HFF-Myc (cell line): Measurements from ENCODE around the gene CELA2A.
"Not testable (repeated sequence)": the region's sequence is repeated elsewhere in the genome, so short reads cannot be mapped to it uniquely, and the experiment has no call there.

ENCODE experiments used
- DNase-seq: peaks from one replicate; pipeline ENCODE4 v3.0.0-alpha.2; 2011; ENCODE audit warnings: low read depth; ENCODE audit errors: extremely low read depth
- H3K4me3 ChIP-seq: replicated peaks from 2 replicates; pipeline ENCODE4 v1.5.1; 2011; ENCODE audit warnings: low read depth, mild to moderate bottlenecking, control low read depth, low read length
- CTCF ChIP-seq: IDR thresholded peaks from 2 replicates; pipeline ENCODE4 v1.5.1; 2012; ENCODE audit warnings: mild to moderate bottlenecking, low read depth, low read length, control low read depth; ENCODE audit errors: missing control alignments

Gene CELA2A

DNA sequence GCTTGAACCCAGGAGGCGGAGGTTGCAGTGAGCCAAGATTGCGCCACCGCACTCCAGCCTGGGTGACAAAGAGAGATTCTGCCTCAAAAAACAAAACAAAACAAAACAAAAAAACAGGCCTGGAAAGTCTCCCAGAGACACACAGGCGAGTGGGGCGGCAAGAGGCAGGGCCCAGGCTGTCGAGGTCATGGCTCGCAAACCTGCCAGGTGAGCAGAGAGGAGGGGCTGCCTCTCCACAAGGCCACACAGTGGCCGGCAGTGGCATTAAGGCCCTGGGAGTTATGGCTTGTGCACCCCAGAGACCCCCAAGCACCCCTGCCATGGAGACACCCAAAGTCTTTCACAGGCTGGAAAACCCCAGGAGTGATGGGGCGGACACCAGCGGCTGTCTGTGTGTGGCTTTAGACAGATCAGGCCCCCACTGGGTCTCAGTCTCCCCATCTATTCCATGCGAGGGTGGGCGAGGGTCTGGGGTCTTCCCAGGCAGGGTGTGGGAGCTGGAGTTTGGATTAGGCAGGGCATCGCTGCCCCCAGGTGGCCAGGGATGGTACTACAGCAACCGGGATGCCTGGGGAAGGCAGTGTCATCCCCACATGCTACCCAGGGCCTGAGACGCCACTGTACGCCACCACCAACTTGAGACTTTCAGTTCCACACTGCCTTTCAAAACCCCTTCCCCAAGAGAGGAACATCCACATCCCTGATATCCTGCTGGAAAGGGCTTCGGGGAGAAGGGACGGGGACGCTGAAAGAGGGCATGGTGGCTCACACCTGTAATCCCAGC, 25.6 kb upstream of the CELA2A start:
- DNase-seq: no peak
- no peak overlapping the region for H3K4me3 ChIP-seq
- peak; percentile 94 for TF ChIP-seq CTCF

GRCh38 chr1:15431571-15431948, 25.0 kb upstream of the CELA2A start:
- DNase-seq: no peak
- no peak for TF ChIP-seq CTCF
- no peak overlapping the region for H3K4me3 ChIP-seq

- no peak for TF ChIP-seq CTCF
- no peak overlapping the region for H3K4me3 ChIP-seq
- DNase-seq: no peak
Observed at GRCh38 chr1:15432324-15432723, 24.2 kb upstream of the CELA2A start.

DNA sequence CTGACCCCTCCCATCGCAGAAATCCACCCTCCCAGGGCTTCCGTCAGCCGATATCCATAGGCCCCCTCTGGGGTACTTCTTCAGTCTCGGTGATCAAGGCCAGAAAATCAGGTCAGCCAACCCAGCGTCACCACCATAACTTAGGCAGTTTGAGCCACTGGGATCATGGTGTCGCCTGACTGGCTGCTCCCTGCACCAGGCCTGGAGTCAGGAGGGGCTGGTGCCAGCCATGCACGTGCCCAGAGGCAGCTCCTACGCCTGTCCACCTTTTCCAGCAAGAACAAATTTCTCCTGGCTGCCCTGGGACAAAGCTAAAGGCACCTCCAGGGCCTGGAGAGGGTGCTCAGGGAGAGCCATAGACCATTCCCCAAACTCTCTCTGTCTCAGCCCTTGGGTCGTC, 23.1 kb upstream of the CELA2A start:
- no peak for DNase-seq
- H3K4me3 ChIP-seq: no peak overlapping the region
- no peak for TF ChIP-seq CTCF

DNA sequence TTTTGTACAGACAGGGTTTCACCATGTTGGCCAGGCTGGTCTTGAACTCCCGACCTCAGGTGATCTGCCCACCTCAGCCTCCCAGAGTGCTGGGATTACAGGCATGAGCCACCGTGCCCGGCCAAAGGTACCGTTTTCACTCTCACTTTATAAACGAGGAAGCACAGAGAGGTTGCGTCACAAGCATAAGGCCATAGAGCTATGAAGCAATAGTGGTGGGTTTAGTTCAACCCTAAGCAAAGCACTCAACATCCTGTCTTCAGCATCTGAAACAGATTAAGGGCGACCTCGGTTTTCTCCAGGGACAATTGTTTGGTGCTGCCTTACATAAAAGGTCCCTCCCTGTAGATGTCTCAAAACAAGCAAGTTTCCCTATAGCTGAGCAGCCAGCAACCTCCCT, 21.8 kb upstream of the CELA2A start:
- not testable (repeated sequence) for H3K4me3 ChIP-seq, DNase-seq

DNA sequence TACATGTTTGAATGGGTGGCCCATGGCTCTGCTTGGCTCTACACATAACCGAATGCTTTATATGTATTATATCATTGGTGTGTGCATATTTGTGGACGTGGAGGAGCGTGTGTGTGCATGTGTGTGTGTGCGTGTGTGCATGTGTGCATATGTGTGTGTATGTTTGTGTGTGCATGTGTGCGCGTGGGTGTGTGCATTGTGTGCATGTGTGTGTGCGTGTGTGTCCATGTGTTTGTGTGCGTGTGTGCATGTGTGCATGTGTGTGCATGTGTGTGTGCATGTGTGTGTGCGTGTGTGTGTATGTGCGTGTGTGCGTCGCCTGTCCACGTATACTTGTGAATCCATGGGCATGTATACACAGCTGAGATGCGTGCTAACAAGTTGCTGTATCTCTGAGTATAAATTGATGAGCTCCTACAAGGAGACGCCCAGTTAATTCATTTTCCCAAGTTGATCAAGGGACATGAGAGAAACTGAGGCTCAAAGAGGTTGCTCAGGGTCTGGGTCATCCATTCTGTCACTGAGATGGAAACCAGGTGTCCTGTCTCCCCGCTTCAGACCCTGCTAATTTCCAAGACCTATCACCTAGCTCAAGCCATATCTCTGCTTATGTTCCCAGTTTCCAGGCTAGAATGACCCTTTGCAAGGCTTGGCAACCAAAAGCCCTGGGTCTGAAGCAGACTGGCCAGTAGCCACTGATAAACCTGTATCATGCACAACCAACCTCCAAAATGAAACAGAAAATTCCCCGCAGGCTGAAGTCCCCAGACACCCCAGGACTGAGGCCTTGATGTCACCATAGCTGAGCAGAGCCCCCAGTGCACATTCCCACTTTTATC, 21.1 kb upstream of the CELA2A start:
- DNase-seq: no peak
- TF ChIP-seq CTCF: no peak
- H3K4me3 ChIP-seq: no peak overlapping the region

- no peak for DNase-seq
- no peak for TF ChIP-seq CTCF
Observed at GRCh38 chr1:15436881-15437442, 19.6 kb upstream of the CELA2A start.

More at GRCh38 chr1:15436881-15437442, 19.6 kb upstream of the CELA2A start:
- no peak overlapping the region for H3K4me3 ChIP-seq
